DND-41 (cell line): ENCODE measurements around the gene ADAMTS9.

Experiments
- ATAC-seq: fragments of 200-7000 bp; cut with Tn5 transposase; 3 replicates; pipeline ENCODE4 v1.9.1; 2021; ENCODE audit warnings: low read depth; ENCODE audit not compliant: insufficient read depth
- DNase-seq: peaks from one replicate; pipeline ENCODE4 v3.0.0-alpha.2; 2020
- H2AFZ ChIP-seq: 2 replicates; pipeline ENCODE4 v1.6.0; 2012; ENCODE audit warnings: low read depth, low read length
- H3K27ac ChIP-seq: 2 replicates; pipeline ENCODE4 v1.5.1; 2012; ENCODE audit warnings: low read length, inconsistent platforms
- H3K27me3 ChIP-seq: fragments of 200-600 bp; sonication (generic); 2 replicates; pipeline ENCODE4 v1.6.0; 2012; ENCODE audit warnings: low read length, mild to moderate bottlenecking, inconsistent platforms; ENCODE audit not compliant: insufficient read depth, poor library complexity
- H3K36me3 ChIP-seq: 2 replicates; pipeline ENCODE4 v1.5.1; 2012; ENCODE audit warnings: low read length, inconsistent platforms; ENCODE audit not compliant: insufficient read depth
- H3K4me1 ChIP-seq: 2 replicates; pipeline ENCODE4 v1.5.1; 2012; ENCODE audit warnings: mild to moderate bottlenecking, low read length; ENCODE audit not compliant: insufficient read depth
- H3K4me2 ChIP-seq: 2 replicates; pipeline ENCODE4 v1.6.0; 2012; ENCODE audit warnings: mild to moderate bottlenecking, moderate library complexity, low read length, inconsistent platforms; ENCODE audit not compliant: insufficient read depth
- H3K4me3 ChIP-seq, 2 experiments: fragments of 200-600 bp in 1 of 2; shearing (Covaris generic) in 1 of 2; 2 replicates each; pipeline ENCODE4 v1.5.1; 2012 to 2016; ENCODE audit warnings: inconsistent platforms in 2 of 2, low read length in 2 of 2, mild to moderate bottlenecking in 2 of 2, low read depth in 1 of 2, moderate library complexity in 1 of 2
- H3K79me2 ChIP-seq: 2 replicates; pipeline ENCODE4 v1.6.0; 2012; ENCODE audit warnings: low read length, inconsistent platforms; ENCODE audit not compliant: insufficient read depth
- H3K9ac ChIP-seq: 2 replicates; pipeline ENCODE4 v1.6.0; 2012; ENCODE audit warnings: low read depth, mild to moderate bottlenecking, inconsistent platforms, low read length, moderate library complexity
- H3K9me3 ChIP-seq: 2 replicates; pipeline ENCODE4 v1.5.1; 2012; ENCODE audit warnings: low read length, moderate library complexity, mild to moderate bottlenecking, inconsistent platforms; ENCODE audit not compliant: insufficient read depth, severe bottlenecking
- H4K20me1 ChIP-seq: 2 replicates; pipeline ENCODE4 v1.6.0; 2012; ENCODE audit warnings: low read length; ENCODE audit not compliant: insufficient read depth
- EZH2 ChIP-seq: IDR thresholded peaks from 3 replicates; pipeline ENCODE4 v1.6.1; 2012; ENCODE audit warnings: borderline replicate concordance, low read depth, mild to moderate bottlenecking, moderate library complexity, low read length, inconsistent platforms; ENCODE audit not compliant: severe bottlenecking
- TF ChIP-seq, protein P1 (sequence below): IDR thresholded peaks from 2 replicates; pipeline ENCODE4 v1.5.1; 2012; ENCODE audit warnings: borderline replicate concordance, low read length, moderate library complexity, mild to moderate bottlenecking; ENCODE audit not compliant: poor library complexity, severe bottlenecking; ENCODE audit errors: extremely low read depth

The ADAMTS9 gene

GRCh38 chr3:64728994-64729393, 41.2 kb upstream of the ADAMTS9 start:
- H3K4me1 ChIP-seq: no peaks in the 10 kb centered on the region
- H3K79me2 ChIP-seq: no peaks in the 10 kb centered on the region
- no peaks in the 10 kb centered on the region for H3K9me3 ChIP-seq
- no peak overlapping the region for H3K9ac ChIP-seq
- DNase-seq: no peak
- TF ChIP-seq, protein P1, sequence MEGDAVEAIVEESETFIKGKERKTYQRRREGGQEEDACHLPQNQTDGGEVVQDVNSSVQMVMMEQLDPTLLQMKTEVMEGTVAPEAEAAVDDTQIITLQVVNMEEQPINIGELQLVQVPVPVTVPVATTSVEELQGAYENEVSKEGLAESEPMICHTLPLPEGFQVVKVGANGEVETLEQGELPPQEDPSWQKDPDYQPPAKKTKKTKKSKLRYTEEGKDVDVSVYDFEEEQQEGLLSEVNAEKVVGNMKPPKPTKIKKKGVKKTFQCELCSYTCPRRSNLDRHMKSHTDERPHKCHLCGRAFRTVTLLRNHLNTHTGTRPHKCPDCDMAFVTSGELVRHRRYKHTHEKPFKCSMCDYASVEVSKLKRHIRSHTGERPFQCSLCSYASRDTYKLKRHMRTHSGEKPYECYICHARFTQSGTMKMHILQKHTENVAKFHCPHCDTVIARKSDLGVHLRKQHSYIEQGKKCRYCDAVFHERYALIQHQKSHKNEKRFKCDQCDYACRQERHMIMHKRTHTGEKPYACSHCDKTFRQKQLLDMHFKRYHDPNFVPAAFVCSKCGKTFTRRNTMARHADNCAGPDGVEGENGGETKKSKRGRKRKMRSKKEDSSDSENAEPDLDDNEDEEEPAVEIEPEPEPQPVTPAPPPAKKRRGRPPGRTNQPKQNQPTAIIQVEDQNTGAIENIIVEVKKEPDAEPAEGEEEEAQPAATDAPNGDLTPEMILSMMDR: no peak
- TF ChIP-seq EZH2: no peak
- H3K27ac ChIP-seq: no peak overlapping the region
- H2AFZ ChIP-seq: no peak overlapping the region
- ATAC-seq: no peak
- no peak overlapping the region for H3K4me2 ChIP-seq
- H4K20me1 ChIP-seq: no peaks in the 10 kb centered on the region
- H3K27me3 ChIP-seq: no peaks in the 10 kb centered on the region
- no peaks in the 10 kb centered on the region for H3K36me3 ChIP-seq
- no peak overlapping the region for H3K4me3 ChIP-seq

- no peak for DNase-seq
- Histone ChIP-seq H3K9me3 (no peaks in the 10 kb centered on the region), H2AFZ (no peak overlapping the region), H3K27ac (no peak overlapping the region), H3K9ac (no peak overlapping the region), H4K20me1 (no peaks in the 10 kb centered on the region), H3K4me1 (no peaks in the 10 kb centered on the region), H3K4me3 (no peak overlapping the region), H3K36me3 (no peaks in the 10 kb centered on the region), H3K79me2 (no peaks in the 10 kb centered on the region), H3K27me3 (no peaks in the 10 kb centered on the region), H3K4me2 (no peak overlapping the region)
- TF ChIP-seq EZH2: no peak
- TF ChIP-seq, protein P1: no peak
- no peak for ATAC-seq
Measured at GRCh38 chr3:64728428-64728827, 40.6 kb upstream of the ADAMTS9 start.

DNA sequence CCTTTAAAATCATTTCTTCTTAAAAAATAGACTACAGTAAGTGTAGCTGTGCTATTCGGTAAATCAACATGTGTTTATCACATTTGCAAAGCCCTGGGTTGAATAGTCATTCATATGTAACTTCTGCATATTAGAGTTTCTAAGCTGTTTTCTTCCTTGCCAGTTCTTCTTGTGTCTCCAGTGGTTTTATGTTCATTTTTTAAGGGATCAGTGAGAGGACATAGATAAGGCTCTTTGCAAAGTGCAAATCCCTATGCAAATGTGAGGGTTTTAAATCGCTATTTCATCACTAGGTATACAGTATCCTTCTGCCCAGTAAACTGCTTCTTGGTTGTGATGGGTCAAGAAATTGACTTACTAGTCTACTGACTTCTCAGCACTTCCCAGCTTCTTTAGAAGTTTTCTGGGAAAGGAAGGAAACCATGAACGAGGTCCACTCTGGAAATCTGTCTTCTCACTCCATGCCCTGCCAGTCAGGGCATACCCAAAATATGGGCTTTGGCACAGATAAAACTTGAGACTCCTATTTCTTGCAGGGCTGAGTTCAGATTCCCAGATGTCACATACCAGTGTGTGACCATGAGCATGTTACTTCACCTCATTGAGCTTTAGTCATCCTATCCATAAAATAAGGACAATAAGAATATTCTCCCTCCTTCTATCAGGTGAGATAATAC, 38.8 kb upstream of the ADAMTS9 start:
- no peak for DNase-seq
- no peak overlapping the region for H2AFZ ChIP-seq
- no peaks in the 10 kb centered on the region for H3K9me3 ChIP-seq
- no peak overlapping the region for H3K4me3 ChIP-seq
- H3K4me2 ChIP-seq: no peak overlapping the region
- no peaks in the 10 kb centered on the region for H3K4me1 ChIP-seq
- no peak overlapping the region for H3K9ac ChIP-seq
- H4K20me1 ChIP-seq: no peaks in the 10 kb centered on the region
- no peak for ATAC-seq
- no peaks in the 10 kb centered on the region for H3K27me3 ChIP-seq
- no peaks in the 10 kb centered on the region for H3K36me3 ChIP-seq
- no peak for TF ChIP-seq EZH2
- TF ChIP-seq, protein P1: no peak
- no peaks in the 10 kb centered on the region for H3K79me2 ChIP-seq
- no peak overlapping the region for H3K27ac ChIP-seq

GRCh38 chr3:64718976-64719375, 31.2 kb upstream of the ADAMTS9 start:
- no peaks in the 10 kb centered on the region for H3K27me3 ChIP-seq
- ATAC-seq: no peak
- H3K36me3 ChIP-seq: no peaks in the 10 kb centered on the region
- no peaks in the 10 kb centered on the region for H4K20me1 ChIP-seq
- no peaks in the 10 kb centered on the region for H3K4me1 ChIP-seq
- H3K4me3 ChIP-seq: no peak overlapping the region
- H3K9me3 ChIP-seq: no peaks in the 10 kb centered on the region
- no peak overlapping the region for H3K4me2 ChIP-seq
- no peak overlapping the region for H3K9ac ChIP-seq
- no peak overlapping the region for H3K27ac ChIP-seq
- no peak for DNase-seq
- TF ChIP-seq, protein P1: no peak
- TF ChIP-seq EZH2: no peak
- no peaks in the 10 kb centered on the region for H3K79me2 ChIP-seq
- no peak overlapping the region for H2AFZ ChIP-seq
